HFFc6 (cell line): Measurements from ENCODE around the gene PADI2. TPM values are rescaled to one million over a fixed set of nuclear protein-coding genes. Genes with fewer than 3 reads are reported as not detected.

Experiments used
- DNase-seq: peaks from one replicate; pipeline ENCODE4 v3.0.0-alpha.2; 2018
- H3K27ac Mint-ChIP-seq: 2 replicates; pipeline ENCODE4 v1.8.0; 2020; ENCODE audit warnings: mild to moderate bottlenecking, mixed read lengths
- H3K27me3 Mint-ChIP-seq: 2 replicates; pipeline ENCODE4 v1.8.0; 2021; ENCODE audit warnings: mild to moderate bottlenecking, moderate library complexity, mixed read lengths; ENCODE audit not compliant: insufficient read depth
- H3K36me3 Mint-ChIP-seq: 2 replicates; pipeline ENCODE4 v1.8.0; 2021; ENCODE audit warnings: low read depth, mixed read lengths
- H3K4me1 Mint-ChIP-seq: 2 replicates; pipeline ENCODE4 v1.8.0; 2020; ENCODE audit warnings: low read depth, mixed read lengths
- H3K4me3 Mint-ChIP-seq: 2 replicates; pipeline ENCODE4 v1.8.0; 2020; ENCODE audit warnings: mild to moderate bottlenecking, moderate library complexity, mixed read lengths
- H3K9me3 Mint-ChIP-seq: 2 replicates; pipeline ENCODE4 v1.8.0; 2020; ENCODE audit warnings: mild to moderate bottlenecking, mixed read lengths
- total RNA-seq, 6 experiments: library from RNA; stranded (reverse); fragmentation: NEBNext Ultra II Directional; extraction: Animal tissue kit (Norgen Biotek cat#: 25700); gene quantifications; 2 replicates in 1 of 6; 3 replicates in 5 of 6; pipeline ENCODE4 v1.2.3, GENCODE V29; 2021
- TF ChIP-seq, protein P1 (sequence below): fragments of 200-600 bp; sonication (generic); IDR thresholded peaks from 2 replicates; pipeline ENCODE4 v1.5.0; 2021; ENCODE audit warnings: antibody characterized with exemption, mild to moderate bottlenecking

PADI2 gene
- total RNA-seq, 6 experiments from 2014 or later: 0.05 to 0.33 (median 0.13) TPM; not detected in 2

- TF ChIP-seq, protein P1, sequence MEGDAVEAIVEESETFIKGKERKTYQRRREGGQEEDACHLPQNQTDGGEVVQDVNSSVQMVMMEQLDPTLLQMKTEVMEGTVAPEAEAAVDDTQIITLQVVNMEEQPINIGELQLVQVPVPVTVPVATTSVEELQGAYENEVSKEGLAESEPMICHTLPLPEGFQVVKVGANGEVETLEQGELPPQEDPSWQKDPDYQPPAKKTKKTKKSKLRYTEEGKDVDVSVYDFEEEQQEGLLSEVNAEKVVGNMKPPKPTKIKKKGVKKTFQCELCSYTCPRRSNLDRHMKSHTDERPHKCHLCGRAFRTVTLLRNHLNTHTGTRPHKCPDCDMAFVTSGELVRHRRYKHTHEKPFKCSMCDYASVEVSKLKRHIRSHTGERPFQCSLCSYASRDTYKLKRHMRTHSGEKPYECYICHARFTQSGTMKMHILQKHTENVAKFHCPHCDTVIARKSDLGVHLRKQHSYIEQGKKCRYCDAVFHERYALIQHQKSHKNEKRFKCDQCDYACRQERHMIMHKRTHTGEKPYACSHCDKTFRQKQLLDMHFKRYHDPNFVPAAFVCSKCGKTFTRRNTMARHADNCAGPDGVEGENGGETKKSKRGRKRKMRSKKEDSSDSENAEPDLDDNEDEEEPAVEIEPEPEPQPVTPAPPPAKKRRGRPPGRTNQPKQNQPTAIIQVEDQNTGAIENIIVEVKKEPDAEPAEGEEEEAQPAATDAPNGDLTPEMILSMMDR: no peak
- Mint-ChIP-seq H3K27me3 (no peaks in the 10 kb centered on the region), H3K4me3 (no peak overlapping the region), H3K4me1 (peaks cover 18% of the 10 kb centered on the region; the same call in 1 of the 2 replicates), H3K27ac (no peak overlapping the region), H3K36me3 (no peaks in the 10 kb centered on the region), H3K9me3 (no peaks in the 10 kb centered on the region)
- DNase-seq: no peak
These were observed 26.4 kb upstream of the PADI2 start for GRCh38 chr1:17145648-17146047.

DNA sequence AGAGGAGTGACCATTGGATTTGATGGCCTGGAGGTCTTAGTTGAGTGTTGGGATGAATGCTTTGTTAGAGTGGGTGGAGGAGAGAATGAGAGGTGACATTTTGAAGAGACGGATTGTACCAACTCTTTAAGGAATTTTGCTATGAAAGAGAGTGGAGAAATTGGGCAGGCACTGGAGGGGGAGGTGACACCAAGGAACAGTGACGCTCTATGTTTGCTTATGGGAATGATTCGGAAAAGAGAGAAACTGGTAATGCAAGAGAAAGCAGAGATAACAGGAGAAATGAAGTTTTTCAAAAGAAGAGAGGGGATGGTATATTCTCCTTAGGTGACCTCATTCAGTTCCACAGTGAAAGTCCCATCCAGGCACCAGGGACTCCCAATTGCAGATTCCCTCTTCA lies 24.5 kb upstream of the PADI2 start:
- Mint-ChIP-seq H3K27me3 (no peaks in the 10 kb centered on the region), H3K27ac (no peak overlapping the region), H3K9me3 (no peaks in the 10 kb centered on the region), H3K36me3 (no peaks in the 10 kb centered on the region), H3K4me1 (peaks cover 18% of the 10 kb centered on the region; the same call in 1 of the 2 replicates), H3K4me3 (no peak overlapping the region)
- TF ChIP-seq, protein P1: no peak
- DNase-seq: no peak

DNA sequence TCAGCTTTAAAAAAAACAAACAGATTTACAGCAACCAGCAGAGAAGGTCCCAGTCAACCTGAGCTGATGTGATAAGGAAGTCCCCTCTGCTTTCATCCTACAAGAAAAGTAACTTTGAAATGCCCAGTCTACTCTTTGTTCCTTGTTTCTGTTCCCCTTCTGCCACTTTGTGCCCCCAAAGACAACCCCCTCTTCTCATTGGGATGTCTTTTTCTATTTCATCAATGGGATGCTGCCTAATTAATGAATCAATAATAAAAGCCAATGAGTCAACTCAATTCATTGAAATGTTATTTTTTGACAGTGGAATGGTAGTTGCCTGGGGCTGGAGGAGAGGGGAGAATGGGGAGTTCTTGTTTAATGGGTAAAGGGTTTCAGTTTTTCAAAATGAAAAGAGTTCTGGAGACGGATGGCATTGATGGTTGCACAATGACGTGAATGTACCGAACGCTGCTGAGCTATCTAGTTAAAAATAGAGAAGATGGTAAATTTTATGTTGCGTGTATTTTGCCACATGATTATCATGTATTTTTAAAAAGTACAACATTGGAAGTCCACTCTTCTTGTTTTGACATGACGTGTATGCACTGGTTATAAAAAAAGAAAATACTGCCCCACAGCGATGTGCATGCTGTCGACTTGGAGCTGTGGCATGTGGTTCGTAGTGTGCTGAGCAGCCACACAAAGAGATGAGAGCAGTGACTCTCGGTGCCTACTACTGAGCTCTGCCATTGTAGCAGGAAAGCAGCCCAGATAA lies 22.4 kb upstream of the PADI2 start:
- H3K9me3 Mint-ChIP-seq: no peaks in the 10 kb centered on the region
- no peaks in the 10 kb centered on the region for H3K27me3 Mint-ChIP-seq

GRCh38 chr1:17140279-17140678 lies 21.0 kb upstream of the PADI2 start:
- no peak for DNase-seq
- no peak overlapping the region for H3K27ac Mint-ChIP-seq
- H3K9me3 Mint-ChIP-seq: no peaks in the 10 kb centered on the region
- H3K4me3 Mint-ChIP-seq: no peak overlapping the region
- H3K4me1 Mint-ChIP-seq: peaks cover 16% of the 10 kb centered on the region
- no peaks in the 10 kb centered on the region for H3K36me3 Mint-ChIP-seq
- peaks cover under 1% of the 10 kb centered on the region; the same call in 1 of the 2 replicates for H3K27me3 Mint-ChIP-seq
- TF ChIP-seq, protein P1: no peak

More for the DNA sequence above, 22.4 kb upstream of the PADI2 start:
- Mint-ChIP-seq H3K4me1 (peaks cover 20% of the 10 kb centered on the region), H3K36me3 (no peaks in the 10 kb centered on the region), H3K4me3 (no peak overlapping the region), H3K27ac (no peak overlapping the region)
- TF ChIP-seq, protein P1: no peak
- no peak for DNase-seq

DNA sequence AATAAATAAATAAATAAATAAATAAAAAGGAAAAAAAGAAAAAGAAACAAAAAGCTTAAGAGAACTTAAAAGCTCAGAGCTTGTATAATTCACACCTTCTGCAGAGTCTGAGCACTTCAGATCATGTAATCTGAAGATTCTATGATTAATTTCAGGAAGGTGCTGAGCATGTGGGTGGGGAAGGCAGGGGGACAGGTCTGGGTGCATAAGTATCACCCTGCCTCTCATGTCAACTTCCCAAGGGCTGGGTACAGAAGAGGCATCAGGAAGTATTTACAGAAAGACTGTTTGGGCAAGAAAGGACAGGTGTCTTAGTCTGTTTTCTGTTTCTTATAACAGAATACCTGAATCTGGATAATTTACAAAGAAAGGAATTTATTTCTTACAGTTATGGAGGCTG lies 20.4 kb upstream of the PADI2 start:
- TF ChIP-seq, protein P1: no peak
- no peak overlapping the region for H3K4me3 Mint-ChIP-seq
- no peak overlapping the region for H3K27ac Mint-ChIP-seq
- no peak for DNase-seq
- no peaks in the 10 kb centered on the region for H3K9me3 Mint-ChIP-seq
- no peaks in the 10 kb centered on the region for H3K36me3 Mint-ChIP-seq
- peaks cover 16% of the 10 kb centered on the region for H3K4me1 Mint-ChIP-seq
- peaks cover 2% of the 10 kb centered on the region; the same call in 1 of the 2 replicates for H3K27me3 Mint-ChIP-seq
